ENCODE measurements around the gene DNASE1L3.

DNASE1L3 gene

GRCh38 chr3:58151637-58152036, 59.1 kb downstream of the DNASE1L3 start:
- TF ChIP-seq POLR2AphosphoS5 (IDR thresholded peaks at IDR 0.05; ENCODE audit: low read depth, low read length) = no peak
- no peak for TF ChIP-seq FOXP2 (optimal IDR thresholded peaks at IDR 0.05; ENCODE audit: borderline replicate concordance, extremely low read depth, extremely low read length, insufficient read depth)
- TF ChIP-seq SIN3A (IDR thresholded peaks at IDR 0.05; ENCODE audit: borderline replicate concordance, insufficient read depth, low read length) = no peak
- TF ChIP-seq REST (IDR thresholded peaks at IDR 0.05; ENCODE audit: insufficient read depth in 1 of 2, low read depth in 2 of 2, low read length in 2 of 2) = no peak
- TF ChIP-seq TAF1 (IDR thresholded peaks at IDR 0.05; ENCODE audit: borderline replicate concordance, insufficient read depth, low read length) = no peak

GRCh38 chr3:58150810-58151199, 60.0 kb downstream of the DNASE1L3 start:
- no peak for TF ChIP-seq TAF1 (IDR thresholded peaks at IDR 0.05; ENCODE audit: borderline replicate concordance, insufficient read depth, low read length)
- no peak for TF ChIP-seq SIN3A (IDR thresholded peaks at IDR 0.05; ENCODE audit: borderline replicate concordance, insufficient read depth, low read length)
- no peak for TF ChIP-seq FOXP2 (optimal IDR thresholded peaks at IDR 0.05; ENCODE audit: borderline replicate concordance, extremely low read depth, extremely low read length, insufficient read depth)
- no peak for TF ChIP-seq POLR2AphosphoS5 (IDR thresholded peaks at IDR 0.05; ENCODE audit: low read depth, low read length)
- TF ChIP-seq REST (IDR thresholded peaks at IDR 0.05; ENCODE audit: insufficient read depth in 1 of 2, low read depth in 2 of 2, low read length in 2 of 2) = no peak

GRCh38 chr3:58150130-58150809, 60.5 kb downstream of the DNASE1L3 start:
- TF ChIP-seq REST (IDR thresholded peaks at IDR 0.05; ENCODE audit: insufficient read depth in 1 of 2, low read depth in 2 of 2, low read length in 2 of 2) = no peak
- TF ChIP-seq FOXP2 (optimal IDR thresholded peaks at IDR 0.05; ENCODE audit: borderline replicate concordance, extremely low read depth, extremely low read length, insufficient read depth) = no peak
- TF ChIP-seq SIN3A (IDR thresholded peaks at IDR 0.05; ENCODE audit: borderline replicate concordance, insufficient read depth, low read length) = no peak

GRCh38 chr3:58148049-58148448, 62.7 kb downstream of the DNASE1L3 start:
- TF ChIP-seq REST (IDR thresholded peaks at IDR 0.05; ENCODE audit: insufficient read depth in 1 of 2, low read depth in 2 of 2, low read length in 2 of 2) (no peak), POLR2AphosphoS5 (IDR thresholded peaks at IDR 0.05; ENCODE audit: low read depth, low read length) (no peak), SIN3A (IDR thresholded peaks at IDR 0.05; ENCODE audit: borderline replicate concordance, insufficient read depth, low read length) (no peak), TAF1 (IDR thresholded peaks at IDR 0.05; ENCODE audit: borderline replicate concordance, insufficient read depth, low read length) (no peak), FOXP2 (optimal IDR thresholded peaks at IDR 0.05; ENCODE audit: borderline replicate concordance, extremely low read depth, extremely low read length, insufficient read depth) (no peak)
